ENCODE results near the gene MPDU1. TPM values are rescaled to one million over a fixed set of nuclear protein-coding genes. Genes with fewer than 3 reads are reported as not detected.

MPDU1 gene
- total RNA-seq (10 to 100 TPM; 81.4 to 87.5 TPM), polyA plus RNA-seq (ENCODE audit: insufficient read length in 6 of 6) (10 to 100 TPM; 77.8 to 96.1 (median 85.8) TPM)
- long read RNA-seq, donor 1, transcript MPDU1-201 (7 exons, 1,601 nt): major isoform, 46 of 63 reads
- long read RNA-seq, donor 1, transcript MPDU1-220 (7 exons, 714 nt): minor isoform, 5 of 63 reads
- long read RNA-seq, donor 1, transcript MPDU1-208 (2 exons, 1,195 nt): minor isoform, 7 of 63 reads
- long read RNA-seq, donor 1, partial matches to known transcripts: 0 of 63 reads
- long read RNA-seq, donor 1, other reads (novel, unspliced or antisense): 0 of 63 reads
- long read RNA-seq, donor 2, transcript MPDU1-201 (7 exons, 1,601 nt): major isoform, 23 of 37 reads
- long read RNA-seq, donor 2, partial matches to known transcripts: 0 of 37 reads
- long read RNA-seq, donor 2, other reads (novel, unspliced or antisense): 0 of 37 reads
- long read RNA-seq, donor 3, transcript MPDU1-201 (7 exons, 1,601 nt): major isoform, 25 of 58 reads
- long read RNA-seq, donor 3, partial matches to known transcripts: 23 of 58 reads
- long read RNA-seq, donor 3, other reads (novel, unspliced or antisense): 0 of 58 reads
- long read RNA-seq, donor 4, transcript MPDU1-201 (7 exons, 1,601 nt): major isoform, 33 of 45 reads
- long read RNA-seq, donor 4, partial matches to known transcripts: 2 of 45 reads
- long read RNA-seq, donor 4, other reads (novel, unspliced or antisense): 4 of 45 reads
- long read RNA-seq, donor 5, transcript MPDU1-203 (6 exons, 1,125 nt): minor isoform, 7 of 36 reads
- long read RNA-seq, donor 5, transcript MPDU1-201 (7 exons, 1,601 nt): major isoform, 20 of 36 reads
- long read RNA-seq, donor 5, partial matches to known transcripts: 0 of 36 reads
- long read RNA-seq, donor 5, other reads (novel, unspliced or antisense): 0 of 36 reads
- long read RNA-seq, donor 6, transcript MPDU1-203 (6 exons, 1,125 nt): minor isoform, 5 of 53 reads
- long read RNA-seq, donor 6, transcript MPDU1-201 (7 exons, 1,601 nt): major isoform, 31 of 53 reads
- long read RNA-seq, donor 6, partial matches to known transcripts: 7 of 53 reads
- long read RNA-seq, donor 6, other reads (novel, unspliced or antisense): 0 of 53 reads
- long read RNA-seq, donor 7, transcript MPDU1-201 (7 exons, 1,601 nt): major isoform, 11 of 17 reads
- long read RNA-seq, donor 7, partial matches to known transcripts: 0 of 17 reads
- long read RNA-seq, donor 7, other reads (novel, unspliced or antisense): 0 of 17 reads
- long read RNA-seq, donor 8, transcript MPDU1-201 (7 exons, 1,601 nt): major isoform, 15 of 22 reads
- long read RNA-seq, donor 8, partial matches to known transcripts: 0 of 22 reads
- long read RNA-seq, donor 8, other reads (novel, unspliced or antisense): 0 of 22 reads
- long read RNA-seq, donor 9: 0 reads
- long read RNA-seq, donor 10, transcript MPDU1-201 (7 exons, 1,601 nt): major isoform, 98 of 126 reads
- long read RNA-seq, donor 10, transcript MPDU1-223 (1 exons, 728 nt): minor isoform, 6 of 126 reads
- long read RNA-seq, donor 10, transcript MPDU1-203 (6 exons, 1,125 nt): minor isoform, 8 of 126 reads
- long read RNA-seq, donor 10, partial matches to known transcripts: 3 of 126 reads
- long read RNA-seq, donor 10, other reads (novel, unspliced or antisense): 4 of 126 reads
- long read RNA-seq, donor 11: 0 reads
- long read RNA-seq, donor 12, transcript MPDU1-201 (7 exons, 1,601 nt): major isoform, 12 of 26 reads
- long read RNA-seq, donor 12, partial matches to known transcripts: 8 of 26 reads
- long read RNA-seq, donor 12, other reads (novel, unspliced or antisense): 0 of 26 reads

DNA sequence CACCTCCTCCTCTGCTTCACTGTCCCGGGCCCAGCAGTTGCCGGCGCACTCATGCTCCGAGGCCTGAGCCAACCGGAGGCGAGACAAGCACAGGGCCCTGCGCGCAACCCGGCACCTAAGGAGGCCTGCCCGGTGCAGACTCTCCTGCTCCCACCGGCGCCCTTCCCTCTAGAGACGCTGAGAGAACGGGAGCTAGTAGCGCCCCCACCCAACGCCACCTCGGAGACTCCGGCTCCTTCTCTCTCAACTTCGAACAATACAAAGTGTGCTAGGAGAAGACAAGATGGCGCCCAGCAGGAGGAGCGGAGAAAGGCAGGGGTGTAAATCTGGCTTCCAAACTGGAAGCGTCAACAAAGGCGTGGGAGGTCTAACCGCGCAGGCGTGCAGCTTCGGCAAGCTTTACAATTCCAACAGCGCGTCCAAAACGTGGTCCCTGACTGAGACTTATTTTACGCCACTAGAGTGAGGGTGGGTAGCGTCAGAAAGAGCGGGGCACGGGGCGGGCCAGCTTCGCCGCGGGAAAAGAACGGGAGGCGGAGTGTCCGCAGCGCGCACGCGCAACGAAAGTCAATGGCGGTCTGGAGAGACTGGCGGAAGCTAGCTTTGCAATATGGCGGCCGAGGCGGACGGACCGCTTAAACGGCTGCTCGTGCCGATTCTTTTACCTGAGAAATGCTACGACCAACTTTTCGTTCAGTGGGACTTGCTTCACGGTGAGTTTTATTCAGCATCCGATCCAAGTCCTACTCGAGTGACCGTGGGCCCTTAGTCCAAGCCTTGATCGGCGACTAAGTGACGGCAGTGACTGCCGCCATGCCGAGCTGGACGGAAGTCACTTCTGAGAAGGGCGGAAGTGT lies at the start of gene MPDU1:
TSS of gene MPDU1 (plus strand) at position 600 of the 857 bp plus-strand sequence. CDS start at position 611, 11 bp downstream.
- Histone ChIP-seq H3K9me3 (no peaks in the 10 kb centered on the region), H3K27ac (peak within 1 kb of the TSS; percentile 97 to 98), H3K4me3 (peak within 1 kb of the TSS; percentile 60 to 100), H3K27me3 (no peaks in the 10 kb centered on the region), H3K4me1 (peaks cover 25 to 76% of the 10 kb centered on the region in 2 donors), H3K36me3 (peaks cover 0 to 46% of the 10 kb centered on the region in 2 donors)
- DNase-seq: peak; percentile 97 to 99 (median 98)
- intact Hi-C loops (cut with DNase I): no loop called here
- peak; percentile 83 for ATAC-seq
- TF ChIP-seq, protein P1, sequence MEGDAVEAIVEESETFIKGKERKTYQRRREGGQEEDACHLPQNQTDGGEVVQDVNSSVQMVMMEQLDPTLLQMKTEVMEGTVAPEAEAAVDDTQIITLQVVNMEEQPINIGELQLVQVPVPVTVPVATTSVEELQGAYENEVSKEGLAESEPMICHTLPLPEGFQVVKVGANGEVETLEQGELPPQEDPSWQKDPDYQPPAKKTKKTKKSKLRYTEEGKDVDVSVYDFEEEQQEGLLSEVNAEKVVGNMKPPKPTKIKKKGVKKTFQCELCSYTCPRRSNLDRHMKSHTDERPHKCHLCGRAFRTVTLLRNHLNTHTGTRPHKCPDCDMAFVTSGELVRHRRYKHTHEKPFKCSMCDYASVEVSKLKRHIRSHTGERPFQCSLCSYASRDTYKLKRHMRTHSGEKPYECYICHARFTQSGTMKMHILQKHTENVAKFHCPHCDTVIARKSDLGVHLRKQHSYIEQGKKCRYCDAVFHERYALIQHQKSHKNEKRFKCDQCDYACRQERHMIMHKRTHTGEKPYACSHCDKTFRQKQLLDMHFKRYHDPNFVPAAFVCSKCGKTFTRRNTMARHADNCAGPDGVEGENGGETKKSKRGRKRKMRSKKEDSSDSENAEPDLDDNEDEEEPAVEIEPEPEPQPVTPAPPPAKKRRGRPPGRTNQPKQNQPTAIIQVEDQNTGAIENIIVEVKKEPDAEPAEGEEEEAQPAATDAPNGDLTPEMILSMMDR (IDR thresholded peaks at IDR 0.05): peak in 1 of 2 donors; percentile 12

DNA sequence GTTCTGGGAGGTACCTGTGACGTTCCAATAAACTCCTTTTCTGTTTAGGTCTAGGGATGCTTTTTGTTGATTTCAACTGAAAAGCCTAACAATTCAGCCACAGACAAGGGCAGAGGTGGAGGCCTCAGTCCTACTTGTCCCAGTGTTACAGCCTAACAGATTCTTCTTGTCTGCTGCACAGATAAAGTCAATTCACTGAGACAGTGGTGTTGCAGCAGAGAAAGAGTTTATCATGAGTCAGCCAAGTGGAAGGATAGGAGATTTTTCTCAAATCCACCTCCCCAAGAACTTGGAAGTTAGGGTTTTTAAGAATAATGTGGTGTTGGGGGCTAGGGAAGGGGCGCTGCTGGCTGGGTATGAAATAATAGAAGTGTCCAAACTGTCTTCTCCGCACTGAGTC lies 45.6 kb upstream of the MPDU1 start:
- intact Hi-C loops (cut with DNase I): no loop called here
- TF ChIP-seq, protein P1 (IDR thresholded peaks at IDR 0.05): no peak
- DNase-seq (no peak), ATAC-seq (no peak)
- no peak overlapping the region for H3K4me3 ChIP-seq
- H3K27ac ChIP-seq: no peak overlapping the region
- H3K27me3 ChIP-seq: no peaks in the 10 kb centered on the region
- H3K4me1 ChIP-seq: no peaks in the 10 kb centered on the region
- peaks cover 0 to 13% of the 10 kb centered on the region in 2 donors for H3K9me3 ChIP-seq
- no peaks in the 10 kb centered on the region for H3K36me3 ChIP-seq

DNA sequence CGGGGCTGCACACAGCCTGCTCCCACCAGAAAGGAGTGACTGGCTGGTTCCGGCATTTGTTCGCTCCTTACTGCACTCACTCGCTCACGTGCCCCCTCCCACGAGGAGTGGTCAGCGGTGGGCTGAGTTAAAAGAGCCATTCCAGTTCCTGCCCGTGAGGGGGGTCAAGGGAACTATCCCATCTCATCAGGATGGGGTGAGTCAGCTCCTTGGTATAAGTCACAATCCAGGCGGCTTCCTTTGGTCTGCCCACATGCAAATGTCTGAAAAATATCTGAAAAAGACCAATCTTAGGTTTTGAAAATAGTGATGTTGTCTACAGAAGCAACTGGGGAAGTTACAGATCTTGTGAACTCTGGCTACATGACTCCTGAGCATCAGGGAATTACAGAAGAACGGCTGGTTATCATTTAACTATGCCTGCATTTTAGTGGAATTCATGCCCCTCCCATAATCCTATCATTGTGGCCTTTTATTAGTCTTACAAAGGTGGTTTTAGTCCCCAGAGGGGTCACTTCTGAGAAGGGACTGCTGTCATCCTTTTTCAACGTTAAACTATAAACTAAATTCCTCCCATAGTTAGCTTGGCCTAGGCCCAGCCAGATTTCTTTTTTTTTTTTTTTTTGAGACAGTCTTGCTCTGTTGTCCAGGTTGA lies 44.6 kb upstream of the MPDU1 start:
- no peaks in the 10 kb centered on the region for H3K27me3 ChIP-seq
- intact Hi-C loops (cut with DNase I): no loop called here
- H3K4me3 ChIP-seq: no peak overlapping the region
- H3K36me3 ChIP-seq: no peaks in the 10 kb centered on the region
- TF ChIP-seq, protein P1 (IDR thresholded peaks at IDR 0.05): no peak
- no peaks in the 10 kb centered on the region for H3K4me1 ChIP-seq
- no peak overlapping the region for H3K27ac ChIP-seq
- ATAC-seq (no peak), DNase-seq (no peak)
- H3K9me3 ChIP-seq: peaks cover 0 to 13% of the 10 kb centered on the region in 2 donors
